PC-3 (cell line): ENCODE results near the gene PHLDB1. TPM values are rescaled to one million over a fixed set of nuclear protein-coding genes. Genes with fewer than 3 reads are reported as not detected.

Experiments
- ATAC-seq: fragments of 200-7000 bp; cut with Tn5 transposase; 2 replicates; pipeline ENCODE4 v1.9.1; 2020; ENCODE audit warnings: mild to moderate bottlenecking, moderate library complexity
- BruUV-seq: library from RNA; stranded (reverse); fragments of 400-500 nt; replicated peaks from 2 replicates; lab custom pipeline; 2021; lab: Mats Ljungman, UMichigan
- CTCF ChIA-PET: fragments of 300-600 bp; sonication (Branson Sonifier 250); formaldehyde crosslinking; loops from one replicate; lab custom pipeline; 2022; ENCODE audit warnings: antibody characterized with exemption; lab: Charles Lee
- POLR2A ChIA-PET: fragments of 300-600 bp; sonication (Branson Sonifier 250); formaldehyde crosslinking; loops from one replicate; lab custom pipeline; 2022; ENCODE audit warnings: antibody characterized with exemption; ENCODE audit not compliant: unreplicated experiment; lab: Charles Lee
- DNase-seq: peaks from one replicate; pipeline ENCODE4 v3.0.0-alpha.2; 2015
- H2AFZ ChIP-seq: fragments of 300-600 bp; sonication (generic); 2 replicates; pipeline ENCODE4 v1.6.0; 2016; ENCODE audit warnings: antibody characterized with exemption, low read length
- H3F3A ChIP-seq: fragments of 300-600 bp; sonication (generic); one replicate; pipeline ENCODE4 v1.6.0; 2017; ENCODE audit warnings: antibody characterized with exemption, low read length, control low read depth, mild to moderate bottlenecking; ENCODE audit not compliant: unreplicated experiment
- H3K27ac ChIP-seq: fragments of 300-600 bp; sonication (generic); 2 replicates; pipeline ENCODE4 v1.5.1; 2016; ENCODE audit warnings: mild to moderate bottlenecking, low read length
- H3K27me3 ChIP-seq: fragments of 300-600 bp; sonication (generic); 2 replicates; pipeline ENCODE4 v1.6.1; 2016; ENCODE audit warnings: low read length, mixed read lengths
- H3K36me3 ChIP-seq: fragments of 300-600 bp; sonication (generic); 2 replicates; pipeline ENCODE4 v1.6.1; 2016; ENCODE audit warnings: low read depth, mixed run types, low read length, mixed read lengths
- H3K4me1 ChIP-seq: fragments of 300-600 bp; sonication (generic); 2 replicates; pipeline ENCODE4 v1.5.1; 2016; ENCODE audit warnings: low read length; ENCODE audit not compliant: insufficient read depth
- H3K4me2 ChIP-seq: fragments of 300-600 bp; sonication (generic); 2 replicates; pipeline ENCODE4 v1.6.0; 2016; ENCODE audit warnings: low read length
- H3K4me3 ChIP-seq: fragments of 300-600 bp; sonication (generic); 2 replicates; pipeline ENCODE4 v1.5.1; 2016; ENCODE audit warnings: mild to moderate bottlenecking, low read length, mixed read lengths
- H3K79me2 ChIP-seq: fragments of 300-600 bp; sonication (generic); 2 replicates; pipeline ENCODE4 v1.6.1; 2017; ENCODE audit warnings: low read length, mixed read lengths
- H3K9ac ChIP-seq: fragments of 300-600 bp; sonication (generic); 2 replicates; pipeline ENCODE4 v1.6.0; 2016; ENCODE audit warnings: mild to moderate bottlenecking, low read length
- H3K9me2 ChIP-seq: fragments of 300-600 bp; sonication (generic); replicated peaks from 2 replicates; pipeline ENCODE4 v1.6.1; 2016; ENCODE audit warnings: mixed run types, low read length, mixed read lengths
- H3K9me3 ChIP-seq: fragments of 300-600 bp; sonication (generic); 2 replicates; pipeline ENCODE4 v1.6.1; 2016; ENCODE audit warnings: low read length, mixed read lengths
- H4K20me1 ChIP-seq: fragments of 300-600 bp; sonication (generic); 2 replicates; pipeline ENCODE4 v1.6.1; 2016; ENCODE audit warnings: low read length, mixed read lengths
- EZH2 ChIP-seq: fragments of 300-600 bp; sonication (generic); IDR thresholded peaks from one replicate; pipeline ENCODE4 v1.6.1; 2017; ENCODE audit warnings: antibody characterized with exemption, mild to moderate bottlenecking, low read length; ENCODE audit not compliant: unreplicated experiment
- EZH2phosphoT487 ChIP-seq: fragments of 300-600 bp; sonication (generic); IDR thresholded peaks from 2 replicates; pipeline ENCODE4 v1.6.1; 2018; ENCODE audit warnings: mild to moderate bottlenecking, antibody characterized with exemption, low read length, borderline replicate concordance
- intact Hi-C: fragments of 100-400 bp; cut with micrococcal nuclease; formaldehyde crosslinking; loops from 2 replicates; pipeline ENCODE4 v1.9.0; 2023
- total RNA-seq: library from RNA; depleted of rRNA; stranded (reverse); fragments of >200 nt; gene quantifications from 2 replicates; pipeline ENCODE4 v1.2.3, GENCODE V29; 2014
- TF ChIP-seq, protein P1 (sequence below): fragments of 300-600 bp; sonication (generic); conservative IDR thresholded peaks from 2 replicates; pipeline ENCODE4 v1.5.1; 2017; ENCODE audit warnings: antibody characterized with exemption, low read depth, mild to moderate bottlenecking, low read length

The PHLDB1 gene
- total RNA-seq, 1 experiment from 2014 or later, result 36.1 TPM

DNA sequence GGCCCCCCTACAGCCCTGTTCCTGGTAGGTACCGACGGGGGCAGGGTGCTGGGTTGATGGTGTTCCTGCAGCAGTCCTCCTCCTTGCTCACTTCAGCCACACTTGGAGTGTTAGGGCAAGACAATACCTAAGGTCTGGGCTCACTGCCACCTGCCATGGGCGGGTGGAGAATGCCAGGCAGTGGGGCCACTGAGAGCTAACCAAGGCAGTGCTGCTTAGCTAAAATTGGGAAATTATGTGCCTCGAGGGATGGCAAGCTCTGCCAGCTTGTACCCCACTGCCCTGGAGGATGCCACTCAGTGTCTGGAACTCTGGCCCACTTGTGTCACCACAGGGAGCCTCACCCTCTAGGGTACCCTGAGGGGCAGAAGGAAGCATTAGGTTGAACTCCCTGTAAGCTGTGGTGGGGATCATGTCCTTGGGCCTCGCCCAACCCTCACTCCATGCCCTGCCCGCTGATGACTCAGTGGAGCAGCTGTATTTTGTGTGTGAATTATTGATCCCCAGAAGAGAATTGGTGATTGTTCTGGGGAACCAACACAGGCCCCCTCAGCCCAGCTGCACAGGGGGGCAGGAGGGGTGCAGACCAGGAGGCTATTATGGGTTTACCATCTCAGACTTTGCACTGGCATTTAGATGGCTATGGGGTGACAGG lies 17.7 kb downstream of the PHLDB1 start:
- ChIA-PET POLR2A (interaction anchor here (0.7 kb wide), 1 partner anchor 140 kb away, joined by 3 read pairs; no protein-coding TSS in a partner anchor), CTCF (no interaction called here)
- no peaks in the 10 kb centered on the region for H4K20me1 ChIP-seq
- 0 out of 2 replicates have a peak overlapping the region, but pooled peaks have one; percentile 25 for H3K4me2 ChIP-seq
- no peak overlapping the region for H3K27ac ChIP-seq
- no peak overlapping the region for H3K9ac ChIP-seq
- TF ChIP-seq EZH2, result no peak
- TF ChIP-seq, protein P1, sequence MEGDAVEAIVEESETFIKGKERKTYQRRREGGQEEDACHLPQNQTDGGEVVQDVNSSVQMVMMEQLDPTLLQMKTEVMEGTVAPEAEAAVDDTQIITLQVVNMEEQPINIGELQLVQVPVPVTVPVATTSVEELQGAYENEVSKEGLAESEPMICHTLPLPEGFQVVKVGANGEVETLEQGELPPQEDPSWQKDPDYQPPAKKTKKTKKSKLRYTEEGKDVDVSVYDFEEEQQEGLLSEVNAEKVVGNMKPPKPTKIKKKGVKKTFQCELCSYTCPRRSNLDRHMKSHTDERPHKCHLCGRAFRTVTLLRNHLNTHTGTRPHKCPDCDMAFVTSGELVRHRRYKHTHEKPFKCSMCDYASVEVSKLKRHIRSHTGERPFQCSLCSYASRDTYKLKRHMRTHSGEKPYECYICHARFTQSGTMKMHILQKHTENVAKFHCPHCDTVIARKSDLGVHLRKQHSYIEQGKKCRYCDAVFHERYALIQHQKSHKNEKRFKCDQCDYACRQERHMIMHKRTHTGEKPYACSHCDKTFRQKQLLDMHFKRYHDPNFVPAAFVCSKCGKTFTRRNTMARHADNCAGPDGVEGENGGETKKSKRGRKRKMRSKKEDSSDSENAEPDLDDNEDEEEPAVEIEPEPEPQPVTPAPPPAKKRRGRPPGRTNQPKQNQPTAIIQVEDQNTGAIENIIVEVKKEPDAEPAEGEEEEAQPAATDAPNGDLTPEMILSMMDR, result no peak
- no peak for TF ChIP-seq EZH2phosphoT487
- no peaks in the 10 kb centered on the region; the same call in 1 of the 2 replicates for H3K36me3 ChIP-seq
- H3F3A ChIP-seq, result no peaks in the 10 kb centered on the region
- H3K4me3 ChIP-seq, result no peak overlapping the region
- no peak overlapping the region for H2AFZ ChIP-seq
- H3K9me2 ChIP-seq, result no peaks in the 10 kb centered on the region
- intact Hi-C loops, result no loop called here
- DNase-seq (peak; percentile 26), ATAC-seq (peak; percentile 5; the same call in 1 of the 2 replicates)
- H3K9me3 ChIP-seq, result no peaks in the 10 kb centered on the region
- peaks cover 42% of the 10 kb centered on the region for H3K4me1 ChIP-seq
- peaks cover 13% of the 10 kb centered on the region for H3K79me2 ChIP-seq
- BruUV-seq, result no TSS peak
- no peaks in the 10 kb centered on the region for H3K27me3 ChIP-seq

DNA sequence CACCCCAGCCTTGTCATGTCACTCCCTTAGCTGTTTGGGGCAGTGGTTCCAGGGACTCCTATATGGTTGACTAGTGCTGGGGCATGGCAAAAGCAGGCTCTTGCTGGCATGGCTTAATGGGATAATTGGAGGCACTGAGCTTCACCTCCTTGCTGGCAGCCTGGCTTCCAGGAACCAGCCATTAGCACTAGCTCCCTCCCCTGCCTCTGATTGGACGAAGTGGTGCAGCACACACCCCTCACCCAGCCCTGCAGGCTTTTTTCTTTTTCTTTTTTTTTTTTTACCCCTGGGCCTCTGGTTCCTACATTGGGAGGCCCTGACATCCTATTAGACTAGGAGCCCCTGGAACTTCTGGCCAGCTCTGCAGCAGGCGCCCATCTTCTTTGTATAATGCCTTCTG lies 18.6 kb downstream of the PHLDB1 start:
- no peaks in the 10 kb centered on the region for H3K9me3 ChIP-seq
- H3F3A ChIP-seq, result no peaks in the 10 kb centered on the region
- H3K4me1 ChIP-seq, result peaks cover 34% of the 10 kb centered on the region
- no peaks in the 10 kb centered on the region for H4K20me1 ChIP-seq
- H3K36me3 ChIP-seq, result no peaks in the 10 kb centered on the region; the same call in 1 of the 2 replicates
- ChIA-PET POLR2A (interaction anchor here (0.7 kb wide), 1 partner anchor 139 kb away, joined by 3 read pairs; no protein-coding TSS in a partner anchor), CTCF (no interaction called here)
- no TSS peak for BruUV-seq
- intact Hi-C loops, result no loop called here
- no peak for DNase-seq
- H3K27me3 ChIP-seq, result no peaks in the 10 kb centered on the region
- no peak overlapping the region for H3K4me2 ChIP-seq
- TF ChIP-seq, protein P1, result no peak
- TF ChIP-seq EZH2 (no peak), EZH2phosphoT487 (no peak)
- no peak for ATAC-seq
- H3K27ac ChIP-seq, result no peak overlapping the region
- H3K79me2 ChIP-seq, result peaks cover 13% of the 10 kb centered on the region
- no peaks in the 10 kb centered on the region for H3K9me2 ChIP-seq
- no peak overlapping the region for H3K9ac ChIP-seq
- H3K4me3 ChIP-seq, result no peak overlapping the region
- no peak overlapping the region for H2AFZ ChIP-seq

DNA sequence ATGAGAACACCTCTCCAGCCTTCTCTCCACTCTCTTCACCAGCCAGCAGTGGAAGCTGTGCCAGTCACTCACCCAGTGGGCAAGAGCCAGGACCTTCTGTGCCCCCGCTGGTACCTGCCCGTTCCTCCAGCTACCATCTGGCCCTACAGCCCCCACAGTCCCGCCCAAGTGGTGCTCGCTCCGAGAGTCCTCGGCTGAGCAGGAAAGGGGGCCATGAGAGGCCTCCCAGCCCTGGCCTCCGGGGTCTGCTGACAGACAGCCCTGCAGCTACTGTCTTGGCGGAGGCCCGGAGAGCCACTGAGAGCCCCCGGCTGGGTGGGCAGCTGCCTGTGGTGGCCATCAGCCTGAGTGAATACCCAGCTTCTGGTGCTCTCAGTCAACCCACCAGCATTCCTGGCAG lies 20.2 kb downstream of the PHLDB1 start:
- Histone ChIP-seq H3K9me3 (no peaks in the 10 kb centered on the region), H3K9me2 (no peaks in the 10 kb centered on the region), H2AFZ (no peak overlapping the region), H3K27ac (no peak overlapping the region), H3K9ac (no peak overlapping the region), H3K27me3 (no peaks in the 10 kb centered on the region), H3K4me3 (no peak overlapping the region), H3K79me2 (0 out of 2 replicates have a peak, but pooled peaks cover 4% of the 10 kb centered on the region), H3K4me1 (peaks cover 22% of the 10 kb centered on the region), H3K4me2 (no peak overlapping the region), H3F3A (no peaks in the 10 kb centered on the region), H4K20me1 (no peaks in the 10 kb centered on the region), H3K36me3 (no peaks in the 10 kb centered on the region; the same call in 1 of the 2 replicates)
- ATAC-seq (no peak), DNase-seq (no peak)
- BruUV-seq, result no TSS peak
- CTCF ChIA-PET, result no interaction called here
- TF ChIP-seq EZH2 (no peak), EZH2phosphoT487 (no peak)
- TF ChIP-seq, protein P1, result no peak
- intact Hi-C loops, result no loop called here
- POLR2A ChIA-PET, result no interaction called here
